H1 (cell line): ENCODE measurements around the gene RASAL2. TPM values are rescaled to one million over a fixed set of nuclear protein-coding genes. Genes with fewer than 3 reads are reported as not detected.
"Not testable (repeated sequence)": the region's sequence is repeated elsewhere in the genome, so short reads cannot be mapped to it uniquely, and the experiment has no call there.

ENCODE experiments used
- CTCF ChIA-PET: fragments of 300-600 bp; sonication (Branson Sonifier 250); formaldehyde crosslinking; loops from one replicate; lab custom pipeline; 2021; ENCODE audit not compliant: partially characterized antibody; lab: Charles Lee
- POLR2A ChIA-PET: fragments of 300-600 bp; sonication (Branson Sonifier 250); formaldehyde crosslinking; loops from one replicate; lab custom pipeline; 2021; ENCODE audit warnings: inconsistent platforms; ENCODE audit not compliant: partially characterized antibody; lab: Charles Lee
- DNase-seq, 2 experiments: peaks; one replicate each; pipeline versions ENCODE4 v3.0.0 to v3.0.0-alpha.2; 2010 to 2022; ENCODE audit warnings: low spot score in 2 of 2, low read depth in 1 of 2, mixed read lengths in 1 of 2
- FAIRE-seq: peaks from 2 replicates; lab custom pipeline; 2011; peaks lifted over from hg19 to GRCh38; lab: Jason Lieb, UNC
- H2AFZ ChIP-seq: 2 replicates; pipeline ENCODE4 v1.8.1; 2012; ENCODE audit warnings: low read length, inconsistent platforms
- H2AK5ac ChIP-seq: 2 replicates; pipeline ENCODE4 v1.6.1; 2013; ENCODE audit warnings: low read depth, low read length
- H2BK120ac ChIP-seq: replicated peaks from 2 replicates; pipeline ENCODE3; 2013; ENCODE audit warnings: low read depth, low read length, inconsistent platforms
- H2BK12ac ChIP-seq: 2 replicates; pipeline ENCODE4 v1.6.1; 2013; ENCODE audit warnings: low read depth, low read length
- H2BK15ac ChIP-seq: 2 replicates; pipeline ENCODE4 v1.6.1; 2013; ENCODE audit warnings: low read length
- H2BK20ac ChIP-seq: 2 replicates; pipeline ENCODE4 v1.6.1; 2013; ENCODE audit warnings: low read length
- H2BK5ac ChIP-seq: 2 replicates; pipeline ENCODE4 v1.6.1; 2013; ENCODE audit warnings: low read depth, low read length
- H3K14ac ChIP-seq: 2 replicates; pipeline ENCODE4 v1.6.1; 2013; ENCODE audit warnings: inconsistent platforms; ENCODE audit not compliant: insufficient read length
- H3K18ac ChIP-seq: 2 replicates; pipeline ENCODE4 v1.6.1; 2013; ENCODE audit warnings: low read length; ENCODE audit errors: extremely low read depth
- H3K23ac ChIP-seq: 2 replicates; pipeline ENCODE4 v1.6.1; 2013; ENCODE audit warnings: inconsistent platforms; ENCODE audit not compliant: insufficient read length
- H3K23me2 ChIP-seq: 2 replicates; pipeline ENCODE4 v1.6.1; 2013; ENCODE audit warnings: low read depth, low read length
- H3K27ac ChIP-seq: 2 replicates; pipeline ENCODE4 v1.6.1; 2011; ENCODE audit warnings: low read depth, low read length, inconsistent platforms
- H3K27me3 ChIP-seq, 4 experiments: replicated peaks in 1 of 4; 1 replicate in 1 of 4; 2 replicates in 3 of 4; pipeline versions ENCODE4 v1.6.1 to v1.8.1; 2011 to 2013; ENCODE audit warnings: low read length in 3 of 4, mild to moderate bottlenecking in 3 of 4, inconsistent platforms in 2 of 4, mixed read lengths in 2 of 4, moderate library complexity in 1 of 4; ENCODE audit not compliant: control insufficient read depth in 3 of 4, insufficient read depth in 3 of 4; ENCODE audit errors: extremely low read depth in 1 of 4
- H3K36me3 ChIP-seq, 4 experiments: 2 replicates each; pipeline versions ENCODE4 v1.6.1 to v1.8.1; 2011 to 2013; ENCODE audit warnings: mild to moderate bottlenecking in 4 of 4, low read length in 3 of 4, moderate library complexity in 2 of 4, control low read depth in 1 of 4, inconsistent platforms in 1 of 4; ENCODE audit not compliant: insufficient read depth in 4 of 4, control insufficient read depth in 2 of 4
- H3K4ac ChIP-seq: replicated peaks from 2 replicates; pipeline ENCODE3; 2013; ENCODE audit warnings: low read length, low read depth, mixed read lengths, inconsistent platforms; ENCODE audit not compliant: insufficient read length
- H3K4me1 ChIP-seq, 4 experiments: replicated peaks in 1 of 4; 1 replicate in 1 of 4; 2 replicates in 3 of 4; pipeline versions ENCODE4 v1.6.1 to v1.8.1; 2011 to 2013; ENCODE audit warnings: low read length in 3 of 4, inconsistent platforms in 2 of 4, mixed read lengths in 1 of 4; ENCODE audit not compliant: insufficient read depth in 4 of 4, control insufficient read depth in 3 of 4
- H3K4me2 ChIP-seq, 2 experiments: 2 replicates each; pipeline versions ENCODE4 v1.6.1 to v1.8.1; 2011 to 2013; ENCODE audit warnings: low read depth in 2 of 2, low read length in 2 of 2, control low read depth in 1 of 2, inconsistent platforms in 1 of 2, mild to moderate bottlenecking in 1 of 2; ENCODE audit not compliant: insufficient read depth in 1 of 2
- H3K4me3 ChIP-seq, 4 experiments: fragments of 200-600, 300-600 bp in 1 of 4; sonication (generic), shearing (Covaris generic), sonication (Bioruptor Twin) in 1 of 4; 2 replicates each; pipeline versions ENCODE4 v1.5.1 to v1.8.1; 2011 to 2016; ENCODE audit warnings: low read length in 4 of 4, low read depth in 3 of 4, control low read depth in 2 of 4, inconsistent platforms in 2 of 4, mild to moderate bottlenecking in 2 of 4, mixed read lengths in 1 of 4, moderate library complexity in 1 of 4; ENCODE audit not compliant: insufficient read depth in 2 of 4; ENCODE audit errors: extremely low read depth in 1 of 4
- H3K56ac ChIP-seq: replicated peaks from 2 replicates; pipeline ENCODE3; 2013; ENCODE audit warnings: low read depth, mild to moderate bottlenecking, mixed read lengths, low read length, inconsistent platforms; ENCODE audit not compliant: insufficient read length
- H3K79me1 ChIP-seq: 2 replicates; pipeline ENCODE4 v1.6.1; 2013; ENCODE audit warnings: low read depth, low read length, control low read depth
- H3K79me2 ChIP-seq, 2 experiments: 2 replicates each; pipeline versions ENCODE4 v1.6.1 to v1.8.1; 2012 to 2013; ENCODE audit warnings: low read length in 2 of 2, mild to moderate bottlenecking in 2 of 2, inconsistent platforms in 1 of 2; ENCODE audit not compliant: insufficient read depth in 2 of 2, control insufficient read depth in 1 of 2
- H3K9ac ChIP-seq, 4 experiments: replicated peaks in 1 of 4; 1 replicate in 1 of 4; 2 replicates in 3 of 4; pipeline versions ENCODE4 v1.6.1 to v1.8.1; 2011 to 2013; ENCODE audit warnings: low read depth in 3 of 4, low read length in 3 of 4, control low read depth in 2 of 4, mild to moderate bottlenecking in 2 of 4, moderate library complexity in 2 of 4, inconsistent platforms in 1 of 4; ENCODE audit errors: extremely low read depth in 1 of 4
- H3K9me3 ChIP-seq, 2 experiments: 2 replicates each; pipeline versions ENCODE4 v1.6.1 to v1.8.1; 2012 to 2013; ENCODE audit warnings: mild to moderate bottlenecking in 2 of 2, moderate library complexity in 2 of 2, control low read depth in 1 of 2, inconsistent platforms in 1 of 2, low read depth in 1 of 2, low read length in 1 of 2, mixed read lengths in 1 of 2; ENCODE audit not compliant: insufficient read depth in 2 of 2
- H4K20me1 ChIP-seq, 2 experiments: replicated peaks in 1 of 2; 2 replicates each; pipeline versions ENCODE3 to v1.8.1; 2011 to 2013; ENCODE audit warnings: inconsistent platforms in 2 of 2, low read length in 2 of 2, mild to moderate bottlenecking in 1 of 2; ENCODE audit not compliant: insufficient read depth in 2 of 2, control insufficient read depth in 1 of 2
- H4K5ac ChIP-seq: 2 replicates; pipeline ENCODE4 v1.6.1; 2013; ENCODE audit warnings: low read length, low read depth, mixed read lengths, inconsistent platforms; ENCODE audit not compliant: insufficient read length
- H4K8ac ChIP-seq: 2 replicates; pipeline ENCODE4 v1.8.0; 2013; ENCODE audit warnings: mild to moderate bottlenecking, moderate library complexity, low read length, inconsistent platforms; ENCODE audit not compliant: insufficient read depth; ENCODE audit errors: extremely low read depth
- H4K91ac ChIP-seq: replicated peaks from 2 replicates; pipeline ENCODE3; 2013; ENCODE audit warnings: low read length, mixed read lengths, inconsistent platforms; ENCODE audit not compliant: insufficient read length
- NANOG ChIP-seq: IDR thresholded peaks from 2 replicates; pipeline ENCODE4 v1.6.1; 2011; ENCODE audit warnings: low read length, low read depth, mild to moderate bottlenecking, inconsistent platforms; ENCODE audit not compliant: insufficient read depth, poor library complexity, severe bottlenecking
- SRF ChIP-seq: IDR thresholded peaks from 2 replicates; pipeline ENCODE4 v1.6.1; 2011; ENCODE audit warnings: mild to moderate bottlenecking, low read depth, low read length, moderate library complexity
- WGBS, 2 experiments: shearing (Covaris generic) in 1 of 2; methylation state at CpG; one replicate each; pipeline versions ENCODE4 v1.1.6 to v1.1.7; 2013 to 2015; ENCODE audit warnings: low lambda C conversion rate in 2 of 2, mixed read lengths in 2 of 2, inconsistent platforms in 1 of 2, low coverage in 1 of 2, missing lambda C conversion rate in 1 of 2; ENCODE audit not compliant: insufficient replicate concordance in 2 of 2, insufficient coverage in 1 of 2, insufficient read length in 1 of 2; ENCODE audit errors: extremely low coverage in 1 of 2, missing lambda C conversion rate in 1 of 2; 5-methylcytosine and 5-hydroxymethylcytosine counted together
- polyA plus RNA-seq, 7 experiments: library from polyadenylated mRNA; depleted of rRNA in 3 of 7; stranded (reverse) in 5 of 7; unstranded in 2 of 7; fragments of >200 nt in 5 of 7; fragments of 200-250 nt in 2 of 7; gene quantifications; 1 replicate in 5 of 7; 2 replicates in 1 of 7; 4 replicates in 1 of 7; pipeline versions ENCODE4 v1.2.1 to v1.2.3, GENCODE V29; 2011 to 2013; ENCODE audit warnings: missing spikeins in 2 of 7, mixed read lengths in 2 of 7
- total RNA-seq: library from RNA; stranded (reverse); fragmentation: NEBNext Ultra II Directional; extraction: Animal tissue kit (Norgen Biotek cat#: 25700); gene quantifications from 2 replicates; pipeline ENCODE4 v1.2.1, GENCODE V29; 2021
- TF ChIP-seq, protein P1 (sequence below): IDR thresholded peaks from 2 replicates; pipeline ENCODE4 v1.6.1; 2011; ENCODE audit warnings: low read length, improper control_type of control experiment

The RASAL2 gene
- total and polyA plus RNA-seq, 2 of the 8 experiments (the other 6 are each of a cell fraction or from before 2014, with no cell fraction given), result 15.9 to 32.5 TPM

DNA sequence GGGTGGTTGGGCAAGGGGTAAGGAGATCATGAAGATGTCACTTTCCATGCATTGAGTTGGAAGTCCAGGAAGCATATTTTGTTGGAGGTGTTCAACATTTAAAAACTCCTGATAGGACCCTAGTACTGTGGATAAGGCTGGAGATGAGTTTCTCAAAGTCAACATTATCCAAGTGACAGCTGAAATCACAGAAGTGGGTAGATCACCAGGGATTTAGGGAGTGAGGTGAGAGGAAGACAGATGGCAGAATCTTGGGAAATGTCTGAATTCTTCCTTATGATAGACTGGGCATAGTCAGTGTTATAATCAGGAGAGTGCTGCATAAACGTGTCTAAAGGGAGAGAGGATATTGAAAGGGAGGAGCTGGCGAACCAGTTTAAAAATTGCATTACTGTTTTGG is 5.3 kb upstream of the RASAL2 start (continued):
- TF ChIP-seq, protein P1, sequence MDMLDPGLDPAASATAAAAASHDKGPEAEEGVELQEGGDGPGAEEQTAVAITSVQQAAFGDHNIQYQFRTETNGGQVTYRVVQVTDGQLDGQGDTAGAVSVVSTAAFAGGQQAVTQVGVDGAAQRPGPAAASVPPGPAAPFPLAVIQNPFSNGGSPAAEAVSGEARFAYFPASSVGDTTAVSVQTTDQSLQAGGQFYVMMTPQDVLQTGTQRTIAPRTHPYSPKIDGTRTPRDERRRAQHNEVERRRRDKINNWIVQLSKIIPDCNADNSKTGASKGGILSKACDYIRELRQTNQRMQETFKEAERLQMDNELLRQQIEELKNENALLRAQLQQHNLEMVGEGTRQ, result no peak
- TF ChIP-seq SRF, result no peak
- TF ChIP-seq NANOG, result no peak

DNA sequence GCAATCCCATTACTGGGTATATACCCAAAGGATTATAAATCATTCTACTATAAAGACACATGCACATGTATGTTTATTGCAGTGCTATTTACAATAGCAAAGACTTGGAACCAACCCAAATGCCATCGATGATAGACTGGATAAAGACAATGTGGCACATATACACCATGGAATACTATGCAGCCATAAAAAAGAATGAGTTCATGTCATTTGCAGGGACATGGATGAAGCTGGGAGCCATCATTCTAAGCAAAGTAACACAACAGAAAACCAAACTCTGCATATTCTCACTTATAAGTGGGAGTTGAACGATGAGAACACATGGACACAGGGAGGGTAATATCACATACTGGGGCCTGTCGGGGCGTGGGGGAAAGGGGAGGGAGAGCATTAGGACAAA is 2.5 kb upstream of the RASAL2 start:
- H3K14ac ChIP-seq, H3K4me3 ChIP-seq, H3K27ac ChIP-seq, H2BK5ac ChIP-seq, H3K79me1 ChIP-seq, H3K23me2 ChIP-seq, H4K91ac ChIP-seq, H3K9me3 ChIP-seq, FAIRE-seq, H3K9ac ChIP-seq, H2AK5ac ChIP-seq, H3K4me2 ChIP-seq, H2AFZ ChIP-seq, H2BK120ac ChIP-seq, H4K5ac ChIP-seq, H3K4me1 ChIP-seq, H2BK15ac ChIP-seq, H4K8ac ChIP-seq, POLR2A ChIA-PET, H2BK12ac ChIP-seq, H3K23ac ChIP-seq, DNase-seq, H3K36me3 ChIP-seq, H2BK20ac ChIP-seq, H3K4ac ChIP-seq, H3K18ac ChIP-seq, H3K56ac ChIP-seq, H4K20me1 ChIP-seq, H3K27me3 ChIP-seq: not testable (repeated sequence)
- H3K79me2 ChIP-seq, result peaks cover 3 to 21% of the 10 kb centered on the region in 2 experiments; a peak in 3 of 4 replicates
- CTCF ChIA-PET, result interaction anchor here (2.8 to 4.4 kb wide), 2 partner anchors 9 to 59 kb away, joined by 7 to 20 read pairs; no protein-coding TSS in a partner anchor
- 91% methylated on average over 4 of the region's 4 CpGs; no CpG with 5 or more reads in 1 of the 2 experiments for WGBS, 2 experiments
